SU-DHL-6 (cell line): ENCODE measurements around the gene PLXND1.

Source experiments
- H2AFZ ChIP-seq: fragments of 200-600 bp; sonication (generic); 2 replicates; pipeline ENCODE4 v1.6.1; 2014; ENCODE audit warnings: low read depth, mild to moderate bottlenecking, moderate library complexity, mixed read lengths, antibody characterized with exemption, low read length; ENCODE audit not compliant: severe bottlenecking
- H3F3A ChIP-seq: fragments of 200-600 bp; shearing (Covaris generic); 2 replicates; pipeline ENCODE4 v1.6.0; 2016; ENCODE audit warnings: antibody characterized with exemption, mild to moderate bottlenecking; ENCODE audit not compliant: insufficient read depth
- H3K27ac ChIP-seq: fragments of 200-600 bp; sonication (generic); 2 replicates; pipeline ENCODE4 v1.5.1; 2016; ENCODE audit warnings: low read depth, mild to moderate bottlenecking, low read length, moderate library complexity, mixed read lengths
- H3K27me3 ChIP-seq: fragments of 200-600 bp; sonication (generic), shearing (Covaris generic); 2 replicates; pipeline ENCODE4 v1.6.0; 2014; ENCODE audit warnings: mild to moderate bottlenecking, low read length
- H3K36me3 ChIP-seq: fragments of 200-600 bp; sonication (generic); 2 replicates; pipeline ENCODE4 v1.6.1; 2014; ENCODE audit warnings: mild to moderate bottlenecking, low read length, mixed read lengths
- H3K4me2 ChIP-seq: fragments of 300-600, 200-600 bp; shearing (Covaris generic), sonication (generic); 2 replicates; pipeline ENCODE4 v1.6.0; 2014; ENCODE audit warnings: low read length, low read depth, mild to moderate bottlenecking; ENCODE audit not compliant: poor library complexity, severe bottlenecking
- H3K4me3 ChIP-seq: fragments of 200-600 bp; sonication (generic); 2 replicates; pipeline ENCODE4 v1.5.1; 2014; ENCODE audit warnings: antibody characterized with exemption, low read length, mild to moderate bottlenecking, mixed read lengths; ENCODE audit not compliant: insufficient read depth, poor library complexity, severe bottlenecking
- H3K79me2 ChIP-seq: fragments of 200-600 bp; sonication (generic); 2 replicates; pipeline ENCODE4 v1.6.1; 2014; ENCODE audit warnings: mild to moderate bottlenecking, low read length, moderate library complexity; ENCODE audit not compliant: insufficient read depth
- H3K9ac ChIP-seq: fragments of 200-600 bp; sonication (generic); 2 replicates; pipeline ENCODE4 v1.7.0; 2014; ENCODE audit warnings: mild to moderate bottlenecking, low read length
- H3K9me2 ChIP-seq: fragments of 200-600 bp; sonication (generic); replicated peaks from 2 replicates; pipeline ENCODE4 v1.6.1; 2014; ENCODE audit warnings: low read length; ENCODE audit not compliant: insufficient read depth
- H3K9me3 ChIP-seq: fragments of 200-600 bp; sonication (generic); 2 replicates; pipeline ENCODE4 v1.6.1; 2014; ENCODE audit warnings: low read length, mixed read lengths; ENCODE audit not compliant: insufficient read depth
- H4K20me1 ChIP-seq: fragments of 200-600 bp; sonication (generic); 2 replicates; pipeline ENCODE4 v1.6.1; 2014; ENCODE audit warnings: low read depth, mild to moderate bottlenecking, antibody characterized with exemption, low read length, moderate library complexity, mixed read lengths
- CTCF ChIP-seq: fragments of 200-600 bp; sonication (generic); IDR thresholded peaks from one replicate; pipeline ENCODE4 v1.5.1; 2017; ENCODE audit warnings: antibody characterized with exemption, mild to moderate bottlenecking, low read length, moderate library complexity; ENCODE audit not compliant: insufficient read depth, poor library complexity, severe bottlenecking
- EZH2phosphoT487 ChIP-seq: fragments of 200-600 bp; sonication (generic), shearing (Covaris generic); conservative IDR thresholded peaks from 2 replicates; pipeline ENCODE4 v1.6.1; 2018; ENCODE audit warnings: mild to moderate bottlenecking, antibody characterized with exemption, low read length, moderate library complexity, mixed read lengths

PLXND1 gene

GRCh38 chr3:129586746-129587430 lies 19.6 kb downstream of the PLXND1 start:
- TF ChIP-seq CTCF: no peak
- TF ChIP-seq EZH2phosphoT487: no peak
- no peak overlapping the region for H3K4me2 ChIP-seq
- no peak overlapping the region for H2AFZ ChIP-seq
- H3K36me3 ChIP-seq: no peaks in the 10 kb centered on the region
- H3F3A ChIP-seq: no peaks in the 10 kb centered on the region
- H3K9me2 ChIP-seq: no peaks in the 10 kb centered on the region
- no peaks in the 10 kb centered on the region for H4K20me1 ChIP-seq
- H3K79me2 ChIP-seq: no peaks in the 10 kb centered on the region
- H3K27ac ChIP-seq: no peak overlapping the region
- no peaks in the 10 kb centered on the region for H3K27me3 ChIP-seq
- no peak overlapping the region for H3K4me3 ChIP-seq
- no peak overlapping the region for H3K9ac ChIP-seq
- H3K9me3 ChIP-seq: no peaks in the 10 kb centered on the region

- Histone ChIP-seq H3K79me2 (no peaks in the 10 kb centered on the region), H3K9ac (no peak overlapping the region), H3K36me3 (no peaks in the 10 kb centered on the region), H3K27ac (no peak overlapping the region), H3K9me3 (no peaks in the 10 kb centered on the region), H3K4me3 (no peak overlapping the region), H3K4me2 (no peak overlapping the region), H3K27me3 (no peaks in the 10 kb centered on the region), H3F3A (no peaks in the 10 kb centered on the region), H3K9me2 (no peaks in the 10 kb centered on the region), H4K20me1 (no peaks in the 10 kb centered on the region), H2AFZ (no peak overlapping the region)
- no peak for TF ChIP-seq CTCF
- no peak for TF ChIP-seq EZH2phosphoT487
Observed at GRCh38 chr3:129585949-129586657, 20.4 kb downstream of the PLXND1 start.

- TF ChIP-seq EZH2phosphoT487 (no peak), CTCF (no peak)
Observed at GRCh38 chr3:129584631-129585030, 21.8 kb downstream of the PLXND1 start.

More at GRCh38 chr3:129584631-129585030, 21.8 kb downstream of the PLXND1 start:
- Histone ChIP-seq H2AFZ (no peak overlapping the region), H3F3A (no peaks in the 10 kb centered on the region), H3K4me3 (no peak overlapping the region), H3K27me3 (no peaks in the 10 kb centered on the region), H3K79me2 (no peaks in the 10 kb centered on the region), H3K9ac (no peak overlapping the region), H3K9me3 (no peaks in the 10 kb centered on the region), H3K36me3 (no peaks in the 10 kb centered on the region), H3K9me2 (no peaks in the 10 kb centered on the region), H4K20me1 (no peaks in the 10 kb centered on the region), H3K4me2 (no peak overlapping the region), H3K27ac (no peak overlapping the region)
